GM06990 (cell line): ENCODE data around the gene BDP1.

ENCODE experiments used
- DNase-seq: peaks from one replicate; pipeline ENCODE4 v3.0.0-alpha.2; 2011; ENCODE audit not compliant: insufficient read length; ENCODE audit errors: extremely low read depth
- H3K27me3 ChIP-seq: replicated peaks from 2 replicates; pipeline ENCODE4 v1.6.0; 2011; ENCODE audit warnings: low read length; ENCODE audit not compliant: control insufficient read depth, insufficient read depth
- H3K36me3 ChIP-seq: 2 replicates; pipeline ENCODE4 v1.5.1; 2011; ENCODE audit warnings: low read length; ENCODE audit not compliant: control insufficient read depth, insufficient read depth
- H3K4me3 ChIP-seq: replicated peaks from 2 replicates; pipeline ENCODE4 v1.5.1; 2011; ENCODE audit warnings: low read depth, mild to moderate bottlenecking, control low read depth, low read length
- TF ChIP-seq, protein P1 (sequence below): IDR thresholded peaks from 2 replicates; pipeline ENCODE4 v1.5.1; 2011; ENCODE audit warnings: low read length, control low read depth, mild to moderate bottlenecking, inconsistent platforms; ENCODE audit not compliant: insufficient read depth, poor library complexity, severe bottlenecking

The BDP1 gene

DNA sequence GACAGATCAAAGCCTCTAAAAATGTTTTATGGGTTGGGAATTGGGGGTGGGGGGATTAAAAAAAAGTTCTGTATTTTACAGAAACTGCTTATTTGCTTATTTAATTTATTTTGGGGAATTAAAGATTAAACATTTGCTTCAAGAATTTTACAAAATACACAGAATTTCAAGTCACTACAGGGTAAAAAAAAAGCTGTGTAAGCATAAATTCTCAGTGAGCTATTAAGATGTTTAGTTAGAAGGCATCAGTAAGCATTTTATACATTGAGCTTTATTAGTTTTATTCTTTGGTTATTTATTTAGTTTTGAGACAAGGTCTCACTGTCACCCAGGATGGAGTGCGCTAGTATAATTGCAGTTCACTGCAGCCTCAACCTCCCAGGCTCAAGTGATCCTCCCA is 5.2 kb downstream of the BDP1 start:
- H3K27me3 ChIP-seq: no peaks in the 10 kb centered on the region
- no peak overlapping the region for H3K4me3 ChIP-seq
- H3K36me3 ChIP-seq: peaks cover 12% of the 10 kb centered on the region
- DNase-seq: no peak
- TF ChIP-seq, protein P1, sequence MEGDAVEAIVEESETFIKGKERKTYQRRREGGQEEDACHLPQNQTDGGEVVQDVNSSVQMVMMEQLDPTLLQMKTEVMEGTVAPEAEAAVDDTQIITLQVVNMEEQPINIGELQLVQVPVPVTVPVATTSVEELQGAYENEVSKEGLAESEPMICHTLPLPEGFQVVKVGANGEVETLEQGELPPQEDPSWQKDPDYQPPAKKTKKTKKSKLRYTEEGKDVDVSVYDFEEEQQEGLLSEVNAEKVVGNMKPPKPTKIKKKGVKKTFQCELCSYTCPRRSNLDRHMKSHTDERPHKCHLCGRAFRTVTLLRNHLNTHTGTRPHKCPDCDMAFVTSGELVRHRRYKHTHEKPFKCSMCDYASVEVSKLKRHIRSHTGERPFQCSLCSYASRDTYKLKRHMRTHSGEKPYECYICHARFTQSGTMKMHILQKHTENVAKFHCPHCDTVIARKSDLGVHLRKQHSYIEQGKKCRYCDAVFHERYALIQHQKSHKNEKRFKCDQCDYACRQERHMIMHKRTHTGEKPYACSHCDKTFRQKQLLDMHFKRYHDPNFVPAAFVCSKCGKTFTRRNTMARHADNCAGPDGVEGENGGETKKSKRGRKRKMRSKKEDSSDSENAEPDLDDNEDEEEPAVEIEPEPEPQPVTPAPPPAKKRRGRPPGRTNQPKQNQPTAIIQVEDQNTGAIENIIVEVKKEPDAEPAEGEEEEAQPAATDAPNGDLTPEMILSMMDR: no peak

GRCh38 chr5:71461360-71461759 is 5.9 kb downstream of the BDP1 start:
- TF ChIP-seq, protein P1: no peak
- no peak for DNase-seq
- Histone ChIP-seq H3K4me3 (no peak overlapping the region), H3K36me3 (peaks cover 12% of the 10 kb centered on the region), H3K27me3 (no peaks in the 10 kb centered on the region)

GRCh38 chr5:71471193-71471592 is 15.7 kb downstream of the BDP1 start:
- H3K4me3 ChIP-seq: no peak overlapping the region
- no peak for DNase-seq
- peaks cover 7% of the 10 kb centered on the region for H3K36me3 ChIP-seq
- TF ChIP-seq, protein P1: no peak
- H3K27me3 ChIP-seq: no peaks in the 10 kb centered on the region

DNA sequence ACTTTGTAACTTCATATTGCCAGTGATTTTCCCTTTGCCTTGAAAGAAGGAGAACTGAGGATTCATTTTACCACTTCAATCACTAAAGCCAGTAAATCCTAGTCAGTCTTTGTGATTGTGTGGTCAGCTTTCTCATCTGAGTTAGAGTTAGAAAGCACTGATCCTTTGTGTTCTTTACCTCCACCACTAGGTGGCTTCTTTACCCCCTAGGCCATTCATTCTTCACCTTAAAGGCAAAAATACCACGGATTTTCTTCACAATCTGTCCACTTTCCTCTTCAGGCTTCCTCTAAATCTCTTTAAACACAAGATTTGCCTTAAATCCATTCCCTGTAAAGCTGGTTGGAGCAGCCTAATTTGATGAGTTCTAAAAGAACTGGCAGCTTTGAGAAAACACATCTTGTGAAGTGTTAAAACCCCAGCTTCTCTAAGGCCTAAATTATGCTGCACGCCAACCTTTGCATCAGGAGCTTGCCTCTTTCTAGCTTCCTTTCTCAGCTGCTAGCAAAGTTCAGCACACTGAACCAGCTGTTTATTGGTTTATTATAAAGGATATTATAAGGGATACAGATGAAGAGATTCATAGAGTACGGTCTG is 20.4 kb downstream of the BDP1 start:
- Histone ChIP-seq H3K27me3 (no peaks in the 10 kb centered on the region), H3K4me3 (no peak overlapping the region), H3K36me3 (peaks cover 8% of the 10 kb centered on the region)
- TF ChIP-seq, protein P1: peak; percentile 78
- no peak for DNase-seq

GRCh38 chr5:71481441-71481840 is 26.0 kb downstream of the BDP1 start:
- no peaks in the 10 kb centered on the region for H3K27me3 ChIP-seq
- TF ChIP-seq, protein P1: no peak
- DNase-seq: no peak
- H3K36me3 ChIP-seq: peaks cover 2% of the 10 kb centered on the region
- H3K4me3 ChIP-seq: no peak overlapping the region

DNA sequence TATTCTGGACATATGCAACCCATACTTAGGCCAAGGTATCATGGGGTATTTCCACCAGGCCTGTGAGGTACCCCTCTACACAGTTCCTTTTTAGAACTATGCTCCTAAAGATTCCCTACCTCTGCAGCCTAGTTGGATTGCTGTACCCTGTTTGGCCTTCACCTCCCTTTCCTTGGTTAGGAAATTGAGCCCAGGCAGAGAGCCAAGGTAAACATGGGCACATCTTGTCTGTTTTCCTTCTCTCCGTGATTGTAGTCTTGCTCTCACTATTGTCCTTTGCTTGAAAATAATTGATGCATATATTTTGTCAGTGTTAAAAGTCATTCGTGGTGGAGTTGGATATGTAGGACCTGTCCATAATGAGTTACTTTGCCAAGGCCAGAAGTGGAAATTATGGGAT is 26.7 kb downstream of the BDP1 start:
- no peak for DNase-seq
- H3K4me3 ChIP-seq: no peak overlapping the region
- H3K27me3 ChIP-seq: no peaks in the 10 kb centered on the region
- no peaks in the 10 kb centered on the region; the same call in none of the 2 replicates for H3K36me3 ChIP-seq
- TF ChIP-seq, protein P1: no peak
